ENCODE measurements around the gene ZNF697.
"Not testable (repeated sequence)": the region's sequence is repeated elsewhere in the genome, so short reads cannot be mapped to it uniquely, and the experiment has no call there.

ZNF697 gene

GRCh38 chr1:119621705-119622104 lies 26.4 kb downstream of the ZNF697 start:
- TF ChIP-seq, protein P1, sequence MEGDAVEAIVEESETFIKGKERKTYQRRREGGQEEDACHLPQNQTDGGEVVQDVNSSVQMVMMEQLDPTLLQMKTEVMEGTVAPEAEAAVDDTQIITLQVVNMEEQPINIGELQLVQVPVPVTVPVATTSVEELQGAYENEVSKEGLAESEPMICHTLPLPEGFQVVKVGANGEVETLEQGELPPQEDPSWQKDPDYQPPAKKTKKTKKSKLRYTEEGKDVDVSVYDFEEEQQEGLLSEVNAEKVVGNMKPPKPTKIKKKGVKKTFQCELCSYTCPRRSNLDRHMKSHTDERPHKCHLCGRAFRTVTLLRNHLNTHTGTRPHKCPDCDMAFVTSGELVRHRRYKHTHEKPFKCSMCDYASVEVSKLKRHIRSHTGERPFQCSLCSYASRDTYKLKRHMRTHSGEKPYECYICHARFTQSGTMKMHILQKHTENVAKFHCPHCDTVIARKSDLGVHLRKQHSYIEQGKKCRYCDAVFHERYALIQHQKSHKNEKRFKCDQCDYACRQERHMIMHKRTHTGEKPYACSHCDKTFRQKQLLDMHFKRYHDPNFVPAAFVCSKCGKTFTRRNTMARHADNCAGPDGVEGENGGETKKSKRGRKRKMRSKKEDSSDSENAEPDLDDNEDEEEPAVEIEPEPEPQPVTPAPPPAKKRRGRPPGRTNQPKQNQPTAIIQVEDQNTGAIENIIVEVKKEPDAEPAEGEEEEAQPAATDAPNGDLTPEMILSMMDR (IDR thresholded peaks at IDR 0.05; ENCODE audit: extremely low read depth, missing control alignments), result no peak
- no peak for DNase-seq (ENCODE audit: low spot score)

GRCh38 chr1:119617751-119618691 lies 30.0 kb downstream of the ZNF697 start:
- TF ChIP-seq, protein P1 (IDR thresholded peaks at IDR 0.05; ENCODE audit: extremely low read depth, missing control alignments), result no peak

GRCh38 chr1:119616748-119617147 lies 31.3 kb downstream of the ZNF697 start:
- DNase-seq (ENCODE audit: low spot score), result not testable (repeated sequence)

More at GRCh38 chr1:119617751-119618691, 30.0 kb downstream of the ZNF697 start:
- no peak for DNase-seq (ENCODE audit: low spot score)

DNA sequence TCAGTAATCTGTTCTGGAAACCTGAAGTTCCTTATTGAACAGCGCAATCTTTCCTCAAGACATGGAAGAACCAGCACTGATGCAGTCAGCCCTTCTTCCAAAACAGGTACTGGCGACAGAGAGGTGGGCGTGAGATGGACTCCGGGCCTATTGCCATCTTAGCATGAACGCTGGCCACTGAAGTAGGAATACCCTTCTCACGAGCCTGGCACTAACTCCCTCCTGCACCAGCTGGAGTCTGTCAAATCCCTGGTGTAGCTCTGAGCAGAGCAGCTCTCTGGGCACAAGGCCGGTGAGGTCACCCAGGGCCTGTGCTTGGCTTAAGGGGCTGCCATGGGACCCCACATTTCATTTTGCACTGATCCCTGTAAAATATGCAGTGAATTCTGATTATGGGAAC lies 33.0 kb downstream of the ZNF697 start:
- not testable (repeated sequence) for DNase-seq (ENCODE audit: low spot score)

DNA sequence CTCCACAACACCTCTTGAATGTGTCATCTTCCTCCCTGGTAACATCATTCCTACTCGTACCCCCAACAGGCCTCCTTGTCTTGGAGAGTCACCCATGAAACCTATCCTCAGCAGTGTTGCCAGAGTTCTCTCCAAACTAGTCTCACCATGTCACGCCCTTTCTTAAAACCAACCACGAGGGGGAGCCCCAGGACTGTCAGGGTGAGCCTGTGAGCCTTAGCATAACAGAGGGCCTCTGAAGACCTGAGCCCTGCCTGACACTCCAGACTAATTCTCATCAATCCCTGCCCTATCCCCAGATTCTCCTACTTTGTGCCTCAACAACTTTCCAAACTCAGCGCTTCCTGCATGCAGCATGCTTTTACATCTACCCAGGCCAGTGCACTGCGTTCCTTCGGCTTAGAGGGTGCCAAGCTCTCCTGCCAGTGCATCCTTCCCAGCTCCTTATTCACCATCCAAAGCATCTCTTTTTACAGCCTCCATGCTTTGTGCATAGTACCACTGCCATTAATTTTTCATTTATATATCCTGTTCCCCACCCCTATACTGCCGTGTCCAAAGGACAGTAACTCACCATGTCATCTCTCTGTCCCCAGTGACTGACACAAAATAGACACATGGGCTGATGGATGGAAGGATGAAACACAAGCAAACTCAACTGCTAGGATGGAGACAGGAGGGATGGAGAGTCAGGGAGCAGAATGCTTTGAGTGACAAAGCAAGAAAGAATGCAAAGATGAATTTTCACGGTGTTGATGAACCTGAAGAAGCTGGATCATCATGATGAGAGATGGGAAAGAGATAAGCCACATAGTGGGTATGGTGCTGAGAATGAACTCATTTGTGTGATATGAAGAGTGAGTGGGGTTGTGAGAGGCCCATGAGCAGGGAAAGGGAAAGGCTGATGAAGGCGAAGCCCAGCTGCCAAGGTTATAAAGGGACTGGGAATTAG lies 34.0 kb downstream of the ZNF697 start:
- TF ChIP-seq, protein P1 (IDR thresholded peaks at IDR 0.05; ENCODE audit: extremely low read depth, missing control alignments), result peak; percentile 63
- DNase-seq (ENCODE audit: low spot score), result peak; percentile 71

DNA sequence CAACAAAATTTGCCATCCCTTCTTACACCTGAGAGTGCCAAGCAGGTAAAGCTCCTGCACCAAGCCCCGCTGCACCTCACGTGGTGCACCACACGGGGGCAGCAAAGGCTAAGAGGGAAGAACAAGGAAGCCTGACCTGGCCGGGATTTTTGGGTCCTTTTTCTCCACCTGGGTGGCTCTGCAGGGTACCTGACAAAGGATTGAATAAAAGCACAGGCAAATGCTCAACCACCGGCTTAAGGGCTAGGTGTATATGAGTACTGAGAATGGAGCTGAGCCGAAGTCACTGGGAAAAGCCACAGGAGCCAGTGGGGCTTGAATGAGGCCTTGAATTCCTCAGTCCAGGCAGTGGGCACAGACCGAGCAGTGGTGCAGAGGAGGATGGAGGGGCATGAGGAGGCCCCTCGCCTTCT lies 36.4 kb downstream of the ZNF697 start:
- DNase-seq (ENCODE audit: low spot score), result peak; percentile 69
- TF ChIP-seq, protein P1 (IDR thresholded peaks at IDR 0.05; ENCODE audit: extremely low read depth, missing control alignments), result peak; percentile 94

- DNase-seq (ENCODE audit: low spot score), result not testable (repeated sequence)
Observed at GRCh38 chr1:119608816-119609215, 39.2 kb downstream of the ZNF697 start.

DNA sequence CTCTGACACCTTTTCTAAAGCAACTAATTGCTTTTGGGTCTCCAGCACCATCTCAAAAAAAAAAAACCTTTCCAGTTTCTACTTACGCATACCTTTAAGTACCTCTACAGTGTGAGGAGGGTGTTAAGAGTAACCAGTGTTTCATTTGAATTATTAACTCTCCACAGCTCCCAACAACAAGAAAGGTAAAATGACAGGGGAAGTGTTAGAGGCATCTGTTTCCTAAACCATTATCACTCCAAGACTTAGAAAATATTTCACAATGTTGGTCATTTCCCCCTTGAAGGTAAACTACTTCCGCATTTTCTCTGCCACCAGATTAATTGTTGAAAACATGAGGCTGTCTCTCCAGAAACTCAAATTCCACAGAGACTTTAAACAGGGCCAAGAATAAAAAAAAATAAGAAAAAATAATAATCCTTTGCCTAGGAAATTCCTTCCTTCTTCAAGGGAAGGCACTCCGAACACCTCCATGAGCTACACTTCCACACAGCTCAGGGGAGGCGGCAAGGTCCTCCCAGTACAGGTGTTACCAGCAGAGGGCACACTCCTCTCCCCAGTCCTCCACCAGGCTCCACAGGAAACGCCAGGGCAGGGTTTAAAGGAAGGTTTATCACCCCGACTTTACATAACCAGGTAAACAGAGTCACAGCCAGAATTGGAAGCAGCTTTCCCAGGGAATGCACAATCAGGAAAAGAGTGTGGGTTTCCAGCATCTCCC lies 40.8 kb downstream of the ZNF697 start:
- not testable (repeated sequence) for DNase-seq (ENCODE audit: low spot score)

GRCh38 chr1:119606394-119606793 lies 41.7 kb downstream of the ZNF697 start:
- DNase-seq (ENCODE audit: low spot score), result no peak
- TF ChIP-seq, protein P1 (IDR thresholded peaks at IDR 0.05; ENCODE audit: extremely low read depth, missing control alignments), result no peak

Measured in GM20000 (cell line).